H9 (cell line): ENCODE results near the gene L1CAM. TPM values are rescaled to one million over a fixed set of nuclear protein-coding genes. Genes with fewer than 3 reads are reported as not detected.

Experiments
- DNase-seq: peaks from one replicate; pipeline ENCODE4 v3.0.0-alpha.2; 2017
- H2AFZ ChIP-seq: one replicate; pipeline ENCODE4 v1.6.1; 2013; ENCODE audit warnings: mild to moderate bottlenecking, low read length, control low read depth, moderate library complexity
- H2AK5ac ChIP-seq: 2 replicates; pipeline ENCODE4 v1.6.1; 2013; ENCODE audit warnings: low read length, control low read depth, mixed read lengths; ENCODE audit not compliant: insufficient read length
- H2BK120ac ChIP-seq: one replicate; pipeline ENCODE4 v1.6.1; 2013; ENCODE audit warnings: low read depth, mild to moderate bottlenecking, low read length, control low read depth, inconsistent platforms; ENCODE audit not compliant: poor library complexity, severe bottlenecking
- H2BK12ac ChIP-seq: 2 replicates; pipeline ENCODE4 v1.6.1; 2013; ENCODE audit warnings: low read length, control low read depth, mixed read lengths, low read depth; ENCODE audit not compliant: insufficient read length
- H2BK15ac ChIP-seq: 2 replicates; pipeline ENCODE4 v1.6.1; 2013; ENCODE audit warnings: low read depth, low read length, control low read depth
- H2BK20ac ChIP-seq: one replicate; pipeline ENCODE4 v1.6.1; 2013; ENCODE audit warnings: low read depth, mild to moderate bottlenecking, low read length, control low read depth, inconsistent platforms; ENCODE audit not compliant: poor library complexity, severe bottlenecking
- H2BK5ac ChIP-seq: 2 replicates; pipeline ENCODE4 v1.6.1; 2013; ENCODE audit warnings: low read length, control low read depth, mixed read lengths; ENCODE audit not compliant: insufficient read length
- H3K14ac ChIP-seq: 2 replicates; pipeline ENCODE4 v1.6.1; 2013; ENCODE audit warnings: low read length, control low read depth; ENCODE audit not compliant: insufficient read depth
- H3K18ac ChIP-seq: 2 replicates; pipeline ENCODE4 v1.6.1; 2013; ENCODE audit warnings: low read depth, mild to moderate bottlenecking, mixed read lengths, low read length, control low read depth; ENCODE audit not compliant: insufficient read length
- H3K23ac ChIP-seq: 2 replicates; pipeline ENCODE4 v1.6.1; 2013; ENCODE audit warnings: low read length, control low read depth, mixed read lengths, low read depth; ENCODE audit not compliant: insufficient read length
- H3K23me2 ChIP-seq: 2 replicates; pipeline ENCODE4 v1.6.1; 2013; ENCODE audit warnings: low read depth, mild to moderate bottlenecking, mixed read lengths, low read length, control low read depth; ENCODE audit not compliant: insufficient read length, poor library complexity, severe bottlenecking
- H3K27ac ChIP-seq: 2 replicates; pipeline ENCODE4 v1.5.1; 2013; ENCODE audit warnings: low read length, control low read depth, mixed read lengths, low read depth; ENCODE audit not compliant: insufficient read length
- H3K27me3 ChIP-seq: 2 replicates; pipeline ENCODE4 v1.6.1; 2013; ENCODE audit warnings: low read length, control low read depth, inconsistent platforms; ENCODE audit not compliant: insufficient read depth
- H3K4ac ChIP-seq: 2 replicates; pipeline ENCODE4 v1.6.1; 2013; ENCODE audit warnings: low read depth, mild to moderate bottlenecking, control low read depth, inconsistent platforms, low read length, moderate library complexity
- H3K4me1 ChIP-seq: 2 replicates; pipeline ENCODE4 v1.6.1; 2013; ENCODE audit warnings: low read length, control low read depth, inconsistent platforms; ENCODE audit not compliant: insufficient read depth
- H3K4me2 ChIP-seq: 2 replicates; pipeline ENCODE4 v1.6.1; 2013; ENCODE audit warnings: low read length, control low read depth, mixed read lengths; ENCODE audit not compliant: insufficient read length, insufficient read depth
- H3K56ac ChIP-seq: 2 replicates; pipeline ENCODE4 v1.6.1; 2013; ENCODE audit warnings: low read depth, mild to moderate bottlenecking, mixed read lengths, low read length, control low read depth; ENCODE audit not compliant: insufficient read length
- H3K79me1 ChIP-seq: 2 replicates; pipeline ENCODE4 v1.6.1; 2013; ENCODE audit warnings: low read depth, mild to moderate bottlenecking, moderate library complexity, low read length, control low read depth, inconsistent platforms; ENCODE audit not compliant: insufficient read depth, poor library complexity, severe bottlenecking
- H3K79me2 ChIP-seq: 2 replicates; pipeline ENCODE4 v1.6.1; 2013; ENCODE audit warnings: low read length, control low read depth, inconsistent platforms; ENCODE audit not compliant: insufficient read depth
- H3K9ac ChIP-seq: 2 replicates; pipeline ENCODE4 v1.6.1; 2013; ENCODE audit warnings: low read length, control low read depth, mixed read lengths; ENCODE audit not compliant: insufficient read length; ENCODE audit errors: extremely low read depth
- H3K9me3 ChIP-seq: one replicate; pipeline ENCODE4 v1.6.1; 2013; ENCODE audit warnings: low read depth, low read length, inconsistent platforms; ENCODE audit not compliant: control insufficient read depth
- H3T11ph ChIP-seq: one replicate; pipeline ENCODE4 v1.6.1; 2013; ENCODE audit warnings: mild to moderate bottlenecking, low read length, control low read depth, inconsistent platforms
- H4K20me1 ChIP-seq: one replicate; pipeline ENCODE4 v1.6.1; 2013; ENCODE audit not compliant: control insufficient read depth, insufficient read length, insufficient read depth
- H4K5ac ChIP-seq: 2 replicates; pipeline ENCODE4 v1.6.1; 2013; ENCODE audit warnings: low read depth, mild to moderate bottlenecking, mixed read lengths, low read length, control low read depth; ENCODE audit not compliant: insufficient read length
- H4K8ac ChIP-seq: replicated peaks from 2 replicates; pipeline ENCODE4 v1.6.1; 2013; ENCODE audit warnings: low read length, control low read depth, mixed read lengths, low read depth; ENCODE audit not compliant: insufficient read length
- H4K91ac ChIP-seq: 2 replicates; pipeline ENCODE4 v1.6.1; 2013; ENCODE audit warnings: low read depth, mild to moderate bottlenecking, moderate library complexity, mixed read lengths, low read length, control low read depth; ENCODE audit not compliant: insufficient read length
- H3K27ac Mint-ChIP-seq, 3 experiments: 2 replicates in 2 of 3; 3 replicates in 1 of 3; pipeline ENCODE4 v1.8.0; 2020 to 2021; ENCODE audit warnings: mixed read lengths in 3 of 3, mild to moderate bottlenecking in 1 of 3, moderate library complexity in 1 of 3
- H3K27me3 Mint-ChIP-seq: 2 replicates; pipeline ENCODE4 v1.8.0; 2021; ENCODE audit warnings: low read depth, mild to moderate bottlenecking, moderate library complexity, mixed read lengths
- H3K36me3 Mint-ChIP-seq, 3 experiments: 2 replicates in 2 of 3; 3 replicates in 1 of 3; pipeline ENCODE4 v1.8.0; 2020 to 2021; ENCODE audit warnings: low read depth in 3 of 3, mixed read lengths in 3 of 3; ENCODE audit not compliant: insufficient read depth in 1 of 3
- H3K4me1 Mint-ChIP-seq, 2 experiments: 2 replicates each; pipeline ENCODE4 v1.8.0; 2020; ENCODE audit warnings: mixed read lengths in 2 of 2
- H3K4me3 Mint-ChIP-seq, 2 experiments: 2 replicates in 1 of 2; 3 replicates in 1 of 2; pipeline ENCODE4 v1.8.0; 2020 to 2021; ENCODE audit warnings: mild to moderate bottlenecking in 2 of 2, mixed read lengths in 2 of 2, moderate library complexity in 1 of 2
- H3K9me3 Mint-ChIP-seq, 2 experiments: 2 replicates in 1 of 2; 3 replicates in 1 of 2; pipeline ENCODE4 v1.8.0; 2020; ENCODE audit warnings: mild to moderate bottlenecking in 2 of 2, mixed read lengths in 2 of 2, moderate library complexity in 1 of 2
- CTCF ChIP-seq: fragments of 200-600 bp; sonication (generic); conservative IDR thresholded peaks from 3 replicates; pipeline ENCODE4 v1.8.0; 2021; ENCODE audit warnings: antibody characterized with exemption, mild to moderate bottlenecking
- WGBS: extraction: QIAGEN DNeasy Blood & Tissue Kit; methylation state at CpG from one replicate; pipeline ENCODE4 v1.1.7; 2013; ENCODE audit warnings: missing lambda C conversion rate, low lambda C conversion rate, mixed read lengths; ENCODE audit not compliant: insufficient read length; ENCODE audit errors: extremely low coverage; 5-methylcytosine and 5-hydroxymethylcytosine counted together
- total RNA-seq: library from RNA; stranded (reverse); gene quantifications from 2 replicates; pipeline ENCODE4 v1.2.1, GENCODE V29; 2021

L1CAM gene
- total RNA-seq, 1 experiment from 2014 or later, result 22.7 TPM

GRCh38 chrX:153910446-153910845 is 24.5 kb upstream of the L1CAM start:
- Histone ChIP-seq H3K9me3 (peaks cover 5% of the 10 kb centered on the region), H2AFZ (no peak overlapping the region), H3K18ac (no peak overlapping the region), H4K5ac (no peak overlapping the region), H2BK20ac (no peak overlapping the region), H4K20me1 (no peaks in the 10 kb centered on the region), H3K79me2 (no peaks in the 10 kb centered on the region), H2BK15ac (no peak overlapping the region), H3K4ac (no peak overlapping the region), H2BK12ac (no peak overlapping the region), H3K23me2 (no peaks in the 10 kb centered on the region), H2BK120ac (no peak overlapping the region), H3K4me2 (no peak overlapping the region), H2BK5ac (no peak overlapping the region), H3K14ac (no peak overlapping the region), H2AK5ac (no peak overlapping the region), H3K9ac (no peak overlapping the region), H3K27me3 (no peaks in the 10 kb centered on the region), H3K23ac (no peak overlapping the region), H3K4me1 (no peaks in the 10 kb centered on the region), H3K27ac (no peak overlapping the region), H4K8ac (no peak overlapping the region), H3T11ph (no peak overlapping the region), H4K91ac (no peak overlapping the region), H3K56ac (no peak overlapping the region), H3K79me1 (no peaks in the 10 kb centered on the region)
- no peak overlapping the region for H3K4me3 Mint-ChIP-seq
- H3K36me3 Mint-ChIP-seq, result peaks cover 3 to 39% (median 12%) of the 10 kb centered on the region in 3 experiments; a peak in 5 of 7 replicates
- H3K27me3 Mint-ChIP-seq, result no peaks in the 10 kb centered on the region
- peaks cover 54 to 67% of the 10 kb centered on the region in 2 experiments for H3K9me3 Mint-ChIP-seq
- no CpG with 5 or more reads among the region's 22 CpGs for WGBS
- H3K27ac Mint-ChIP-seq, result no peak overlapping the region
- H3K4me1 Mint-ChIP-seq, result 0 out of 4 replicates have a peak, but pooled peaks cover 0 to 3% of the 10 kb centered on the region in 2 experiments
- DNase-seq, result no peak
- TF ChIP-seq CTCF, result no peak
